Stimulated activated CD8-positive, alpha-beta memory T cell treated with anti-CD3 and anti-CD28 coated beads, Interleukin-12 subunit alpha, Interleukin-12 subunit beta, amount 100 ng/mL, for 24 hours (primary cell): ENCODE data around the gene MRPL28.
"Not testable (repeated sequence)": the region's sequence is repeated elsewhere in the genome, so short reads cannot be mapped to it uniquely, and the experiment has no call there.

Experiments
- DNase-seq: peaks from one replicate; pipeline ENCODE4 v3.0.0-alpha.2; 2020; ENCODE audit errors: extremely low read depth

MRPL28 gene

DNA sequence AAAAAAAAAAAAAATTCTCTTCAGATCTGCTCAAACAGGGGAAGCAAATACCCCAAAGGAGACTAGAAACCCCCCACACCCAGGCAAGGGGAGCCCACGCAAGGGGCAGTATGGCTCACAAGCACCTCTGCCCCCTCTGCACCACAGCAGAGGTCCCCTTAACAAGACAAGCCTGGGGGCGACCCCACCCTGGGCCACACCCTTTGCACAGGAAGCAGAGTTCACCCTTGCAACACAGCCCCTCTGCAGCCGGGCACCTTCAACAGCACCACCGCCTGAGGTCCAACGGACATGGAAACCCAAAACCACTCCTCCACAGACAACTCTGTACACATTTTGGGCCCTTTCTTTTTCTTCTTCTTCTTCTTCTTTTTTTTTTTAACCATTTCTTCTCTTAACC, 30.7 kb downstream of the MRPL28 start:
- no peak for DNase-seq

DNA sequence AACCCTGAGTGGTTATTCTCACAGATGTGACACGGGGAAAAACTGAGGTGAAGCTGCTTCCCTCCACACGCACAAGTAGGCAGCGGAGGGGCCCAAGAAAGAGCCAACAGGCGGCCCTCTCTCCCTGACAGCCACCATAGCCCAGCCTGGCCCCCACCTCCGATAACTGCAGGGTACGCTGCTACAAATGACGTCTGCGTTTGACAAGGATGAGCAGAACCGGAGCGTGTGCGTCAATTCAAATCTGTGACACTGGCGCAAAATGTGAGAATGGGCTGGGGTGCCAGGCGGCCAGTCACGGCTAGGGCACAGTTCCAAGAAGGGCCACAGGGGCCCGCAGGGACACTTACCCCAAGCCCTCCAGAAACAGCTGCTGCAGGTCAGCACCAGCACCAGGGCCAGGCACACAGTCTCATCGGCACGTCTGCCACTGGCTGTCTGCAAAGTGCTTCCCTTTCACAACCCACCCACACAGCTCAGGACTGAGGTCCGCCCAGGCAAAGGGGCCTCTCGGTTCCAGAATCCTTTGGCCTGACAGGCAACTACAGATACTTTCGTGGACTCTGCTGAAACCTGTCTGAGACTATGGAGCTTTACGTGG, 32.3 kb downstream of the MRPL28 start:
- DNase-seq = no peak

DNA sequence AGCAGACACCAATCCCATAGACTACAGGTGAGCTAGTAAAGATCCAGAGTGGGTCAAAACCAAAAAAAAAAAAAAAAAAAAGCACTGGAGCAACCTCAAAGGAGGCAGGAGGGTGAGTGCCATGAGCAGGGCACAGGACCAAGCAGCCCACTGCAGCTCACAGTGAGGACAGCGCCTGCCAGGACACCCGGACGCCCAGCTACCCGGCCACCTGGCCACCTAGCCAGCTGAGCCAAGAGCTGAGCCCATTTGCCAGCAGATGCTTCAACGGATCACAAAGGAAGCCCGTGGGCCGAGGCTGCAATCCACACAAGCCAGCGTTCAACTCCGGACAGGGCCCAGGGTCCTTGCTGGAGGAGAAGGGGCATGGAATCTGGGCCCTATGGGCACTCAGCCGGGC, 32.9 kb downstream of the MRPL28 start:
- no peak for DNase-seq

DNA sequence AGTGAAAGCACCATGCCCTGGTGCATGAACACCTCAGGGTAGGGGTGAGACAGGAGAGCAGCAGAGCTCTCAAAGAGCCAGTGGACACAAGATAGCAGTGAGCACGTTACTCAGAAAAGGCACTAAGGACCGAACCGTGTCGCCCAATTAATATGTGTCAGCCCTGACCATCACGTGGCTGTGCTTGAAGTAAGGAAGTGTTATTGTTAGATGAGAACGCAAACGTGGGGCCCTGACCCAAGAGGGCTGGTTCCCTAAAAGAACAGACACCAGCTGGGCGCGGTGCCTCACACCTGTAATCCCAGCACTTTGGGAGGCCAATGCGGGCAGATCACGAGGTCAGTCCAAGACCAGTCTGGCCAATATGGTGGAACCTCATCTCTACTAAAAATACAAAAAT, 34.1 kb downstream of the MRPL28 start:
- no peak for DNase-seq

DNA sequence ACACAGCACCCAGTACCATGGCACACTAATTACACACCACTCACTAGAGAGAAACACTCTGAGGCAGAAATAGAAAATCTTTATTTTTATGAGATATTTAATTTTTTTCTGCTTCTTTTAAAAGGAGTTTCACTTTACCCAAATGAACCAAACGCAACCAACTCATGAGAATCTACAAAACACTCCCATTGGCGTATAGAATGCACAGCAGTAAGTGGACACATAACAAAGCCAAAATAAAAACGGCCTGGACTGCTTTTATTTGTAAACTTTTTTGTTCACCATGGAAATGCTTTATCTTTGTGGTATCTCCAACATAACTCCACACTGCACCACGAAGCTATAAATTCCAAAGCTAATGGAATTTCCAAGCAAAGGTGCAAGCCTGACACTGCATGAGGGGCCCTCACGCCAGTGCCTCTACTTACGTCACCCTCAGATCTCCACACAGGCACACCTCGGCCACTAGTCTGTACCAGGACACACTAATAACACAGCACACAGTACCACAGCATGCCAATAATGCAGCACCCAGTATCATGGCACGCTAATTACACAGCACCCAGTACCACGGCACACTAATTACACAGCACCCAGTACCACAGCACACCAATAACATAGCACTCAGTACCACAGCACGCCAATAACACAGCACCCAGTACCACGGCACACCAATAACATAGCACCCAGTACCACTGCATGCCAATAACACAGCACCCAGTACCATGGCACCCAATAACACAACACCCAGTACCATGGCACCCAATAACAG, 35.3 kb downstream of the MRPL28 start:
- not testable (repeated sequence) for DNase-seq

DNA sequence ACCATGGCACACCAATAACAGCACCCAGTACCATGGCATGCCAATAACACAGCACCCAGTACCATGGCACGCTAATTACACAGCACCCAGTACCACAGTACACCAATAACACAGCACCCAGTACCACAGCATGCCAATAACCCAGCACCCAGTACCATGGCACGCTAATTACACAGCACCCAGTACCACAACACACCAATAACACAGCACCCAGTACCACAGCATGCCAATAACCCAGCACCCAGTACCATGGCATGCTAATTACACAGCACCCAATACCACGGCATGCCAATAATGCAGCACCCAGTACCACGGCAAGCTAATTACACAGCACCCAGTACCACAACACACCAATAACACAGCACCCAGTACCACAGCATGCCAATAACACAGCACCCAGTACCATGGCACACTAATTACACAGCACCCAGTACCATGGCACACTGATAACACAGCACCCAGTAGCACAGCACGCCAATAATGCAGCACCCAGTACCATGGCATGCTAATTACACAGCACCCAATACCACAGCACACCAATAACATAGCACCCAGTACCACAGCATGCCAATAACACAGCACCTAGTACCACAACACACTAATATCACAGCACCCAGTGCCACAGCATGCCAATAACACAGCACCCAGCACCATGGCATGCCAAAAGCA, 36.0 kb downstream of the MRPL28 start:
- DNase-seq = not testable (repeated sequence)

DNA sequence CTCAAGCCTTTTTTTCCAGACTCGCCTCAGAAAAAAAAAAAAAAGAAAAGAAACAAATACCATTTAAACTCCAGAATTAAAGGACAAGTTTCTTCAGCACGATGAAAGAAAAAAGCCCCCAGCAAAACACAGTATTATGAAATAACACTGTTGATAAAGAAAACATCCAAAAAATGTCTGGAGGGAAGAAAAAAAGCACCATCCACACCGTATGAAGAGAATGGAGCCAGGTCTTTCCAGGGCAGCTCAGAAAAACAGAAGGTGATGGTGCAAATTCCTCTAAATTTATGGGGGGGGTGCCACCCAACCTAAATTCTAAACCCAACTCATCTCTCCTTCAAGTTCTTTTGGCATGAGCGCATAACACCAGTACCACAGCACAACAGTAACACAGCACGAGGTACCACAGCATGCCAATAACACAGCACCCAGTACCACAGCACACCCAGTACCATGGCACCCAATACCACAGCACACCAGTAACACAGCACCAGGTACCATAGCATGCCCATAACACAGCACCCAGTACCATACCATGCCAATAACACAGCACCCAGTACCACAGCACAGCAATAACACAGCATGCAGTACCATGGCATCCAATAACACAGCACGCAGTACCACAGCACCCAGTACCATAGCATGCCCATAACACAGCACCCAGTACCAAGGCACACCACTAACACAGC, 36.8 kb downstream of the MRPL28 start:
- DNase-seq = no peak

DNA sequence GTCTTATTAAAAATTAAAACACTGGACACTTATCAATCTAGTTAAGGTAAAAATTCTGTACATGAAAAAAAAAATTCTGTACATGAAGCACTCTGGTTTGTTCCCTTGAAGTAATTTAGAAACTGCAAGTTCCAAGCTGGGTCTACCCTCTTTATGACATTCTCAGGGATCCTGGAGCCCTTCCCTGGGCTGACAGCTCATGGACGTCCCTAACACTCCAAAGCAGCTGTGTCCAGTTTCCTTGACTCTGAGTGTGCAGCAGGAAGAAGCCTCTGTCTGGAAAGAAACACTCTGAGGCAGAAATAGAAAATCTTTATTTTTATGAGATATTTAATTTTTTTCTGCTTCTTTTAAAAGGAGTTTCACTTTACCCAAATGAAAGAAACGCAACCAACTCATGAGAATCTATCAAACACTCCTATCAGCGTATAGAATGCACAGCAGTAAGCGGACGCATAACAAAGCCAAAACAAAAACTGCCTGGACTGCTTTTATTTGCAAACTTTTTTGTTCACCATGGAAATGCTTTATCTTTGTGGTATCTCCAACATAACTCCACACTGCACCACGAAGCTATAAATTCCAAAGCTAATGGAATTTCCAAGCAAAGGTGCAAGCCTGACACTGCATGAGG, 39.0 kb downstream of the MRPL28 start:
- not testable (repeated sequence) for DNase-seq

DNA sequence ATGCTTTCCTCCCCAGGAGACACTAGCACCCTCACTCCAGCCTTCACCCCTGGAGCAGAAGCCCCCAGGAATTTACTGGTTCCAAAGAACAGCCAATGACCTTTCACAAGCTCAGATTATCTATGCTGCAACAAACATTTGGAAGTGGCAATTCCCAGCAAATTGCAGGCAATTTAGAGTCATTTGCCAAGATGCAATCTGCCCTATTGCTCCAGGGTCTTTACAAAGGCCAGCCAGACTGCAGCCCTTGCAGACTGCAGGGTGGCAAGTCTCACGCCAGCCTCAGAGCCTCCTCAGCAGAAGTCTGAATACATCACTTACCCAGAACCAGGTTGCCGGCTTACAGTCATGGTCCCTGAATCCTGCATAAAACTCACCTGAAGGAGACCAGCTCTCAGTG, 39.6 kb downstream of the MRPL28 start:
- no peak for DNase-seq

DNA sequence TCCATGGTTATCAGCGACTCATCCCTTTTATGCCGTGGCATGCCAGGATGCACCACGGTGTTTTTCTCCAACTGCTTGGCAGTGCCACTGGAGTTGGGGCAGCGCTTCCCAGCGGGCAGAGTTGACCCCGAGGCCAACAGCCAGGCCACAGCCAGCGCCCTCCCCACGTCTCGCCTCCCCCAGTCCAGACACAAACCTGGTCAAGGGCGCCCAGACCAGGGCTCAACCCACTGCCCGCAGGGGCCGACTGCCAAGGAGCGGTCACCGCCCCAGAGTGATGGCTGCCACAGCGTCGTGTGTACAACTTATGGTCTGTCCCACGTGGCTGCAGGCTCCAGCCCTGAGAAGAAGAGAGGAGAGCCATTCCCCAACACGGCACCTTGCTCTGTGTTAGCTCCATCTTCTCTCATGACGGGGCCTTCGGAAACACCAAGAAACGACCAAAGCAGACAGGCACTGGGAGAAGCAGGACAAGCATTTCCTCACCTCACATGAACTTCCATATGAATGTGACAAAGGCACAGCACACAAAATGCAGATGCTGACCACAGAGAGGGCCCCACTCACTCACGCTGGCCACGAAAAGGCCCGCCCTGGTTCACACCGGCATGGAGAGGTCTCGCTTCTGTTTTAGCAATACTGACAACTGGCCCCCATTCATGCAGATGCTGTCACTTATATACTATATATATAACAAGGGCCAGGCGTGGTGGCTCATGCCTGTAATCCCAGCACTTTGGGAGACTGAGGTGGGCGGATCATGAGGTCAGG, 44.8 kb downstream of the MRPL28 start:
- no peak for DNase-seq

DNA sequence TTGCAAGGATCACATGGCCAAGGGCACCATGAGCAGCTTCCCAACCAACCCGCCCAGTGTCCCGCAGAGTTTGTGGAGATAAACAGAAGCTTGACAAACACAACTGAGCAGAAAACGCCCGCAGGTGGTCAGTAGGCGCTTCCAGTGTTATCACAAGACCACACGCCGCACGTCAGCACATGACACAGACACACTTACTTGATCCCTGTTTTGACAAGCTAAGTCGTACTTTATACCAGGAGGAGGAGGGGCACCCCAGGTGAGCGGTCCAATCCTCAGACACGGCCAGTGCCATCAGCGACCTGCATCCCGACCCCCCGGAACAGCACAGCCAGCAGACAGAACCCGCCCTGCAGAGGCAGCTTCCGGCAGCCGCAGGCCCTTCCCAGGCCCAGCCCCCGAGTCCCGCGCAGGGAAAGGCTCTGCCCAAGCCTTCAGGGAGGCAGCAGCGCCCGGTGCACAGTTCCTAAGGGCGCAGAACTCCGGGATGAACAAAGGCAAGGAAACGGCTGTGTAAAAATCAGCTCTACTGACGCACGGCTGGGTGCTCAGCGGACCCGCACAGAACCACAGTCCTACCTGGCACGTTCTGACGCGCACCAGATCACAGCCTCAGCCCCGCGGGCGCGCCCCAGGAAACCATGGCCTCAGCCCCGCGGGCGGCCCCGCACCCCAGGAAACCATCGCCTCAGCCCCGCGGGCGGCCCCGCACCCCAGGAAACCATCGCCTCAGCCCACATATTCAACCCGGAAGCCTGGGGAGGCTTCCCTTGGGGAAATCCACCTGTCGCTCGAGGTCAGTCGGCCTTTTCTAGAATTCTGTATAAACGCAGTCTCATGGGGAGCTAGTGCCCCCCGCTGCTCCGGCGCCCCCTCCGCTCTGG, 45.6 kb downstream of the MRPL28 start:
- no peak for DNase-seq

DNA sequence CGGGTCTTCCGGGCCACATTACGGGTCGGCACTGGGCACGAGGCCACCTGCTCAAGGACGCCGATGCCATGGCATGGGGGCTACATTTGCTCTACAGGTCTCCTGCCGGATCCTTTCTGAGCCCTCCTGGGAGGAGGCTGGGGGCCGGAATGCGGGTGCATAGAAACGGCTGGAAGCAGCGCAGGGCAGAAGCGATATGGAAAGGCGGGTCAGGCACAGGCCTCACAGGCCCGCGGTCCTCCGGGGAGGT, 46.2 kb downstream of the MRPL28 start:
- DNase-seq = no peak

DNA sequence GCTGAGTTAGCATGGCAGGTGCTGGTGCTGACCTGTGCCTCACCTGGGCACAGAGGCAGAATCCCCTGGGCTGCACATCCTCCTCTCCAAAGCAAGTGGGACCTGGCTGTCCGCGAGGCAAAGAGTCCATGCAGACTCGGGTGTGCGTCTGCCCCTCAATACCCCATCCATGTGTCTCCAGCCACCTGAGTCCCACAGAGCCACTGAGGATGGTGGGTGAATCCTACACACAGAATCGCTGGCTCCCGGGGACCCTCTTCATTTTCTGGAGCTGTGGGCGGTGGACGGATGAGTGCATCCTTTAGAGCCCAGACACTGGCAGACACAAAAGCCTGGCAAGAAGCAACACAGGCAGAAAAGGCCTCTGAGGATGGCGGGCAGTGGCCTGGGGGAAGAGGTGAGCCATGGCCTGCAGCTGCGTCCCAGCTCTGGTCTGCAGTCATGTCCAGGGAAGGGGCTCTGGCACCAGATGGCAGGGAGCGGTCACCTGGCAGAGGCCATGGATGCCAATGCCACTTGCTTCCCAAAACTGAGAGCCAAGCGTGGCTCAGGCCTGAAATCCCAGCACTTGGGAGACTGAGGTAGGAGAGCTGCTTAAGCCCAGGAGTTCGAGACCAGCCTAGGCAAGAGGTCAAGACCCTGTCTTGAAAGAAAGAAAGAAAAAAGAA, 47.7 kb downstream of the MRPL28 start:
- no peak for DNase-seq

DNA sequence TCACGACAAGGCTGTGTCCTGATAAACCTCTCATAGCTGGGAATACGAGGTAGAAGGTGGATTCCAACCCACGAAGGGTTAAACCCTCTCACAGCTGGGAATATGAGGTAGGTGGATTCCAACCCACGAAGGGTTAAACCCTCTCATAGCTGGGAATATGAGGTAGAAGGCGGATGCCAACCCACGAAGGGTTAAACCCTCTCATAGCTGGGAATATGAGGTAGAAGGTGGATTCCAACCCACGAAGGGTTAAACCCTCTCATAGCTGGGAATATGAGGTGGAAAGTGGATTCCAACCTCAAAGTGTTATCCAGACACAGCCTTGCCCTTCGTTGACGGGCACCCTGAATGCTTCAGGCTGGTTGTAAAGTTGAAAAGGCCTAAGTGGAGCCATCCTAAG, 48.8 kb downstream of the MRPL28 start:
- no peak for DNase-seq

DNA sequence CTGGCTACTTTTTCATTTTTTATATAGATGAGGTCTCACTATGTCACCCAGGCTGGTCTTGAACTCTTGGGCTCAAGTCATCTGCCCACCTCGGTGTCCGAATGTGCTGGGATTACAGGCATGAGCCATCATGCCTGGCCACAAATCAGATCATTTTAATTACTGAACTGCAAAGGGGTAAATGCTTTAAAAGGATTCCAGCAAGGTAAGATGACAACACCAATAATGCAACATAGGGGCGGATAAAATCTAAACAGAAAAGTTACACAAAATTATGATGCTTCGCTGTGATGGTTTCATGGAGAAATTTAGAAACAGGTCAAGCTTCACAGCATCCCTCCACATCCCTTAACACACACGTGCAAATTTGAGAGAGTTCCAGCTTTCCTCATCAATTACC, 50.1 kb downstream of the MRPL28 start:
- DNase-seq = no peak

DNA sequence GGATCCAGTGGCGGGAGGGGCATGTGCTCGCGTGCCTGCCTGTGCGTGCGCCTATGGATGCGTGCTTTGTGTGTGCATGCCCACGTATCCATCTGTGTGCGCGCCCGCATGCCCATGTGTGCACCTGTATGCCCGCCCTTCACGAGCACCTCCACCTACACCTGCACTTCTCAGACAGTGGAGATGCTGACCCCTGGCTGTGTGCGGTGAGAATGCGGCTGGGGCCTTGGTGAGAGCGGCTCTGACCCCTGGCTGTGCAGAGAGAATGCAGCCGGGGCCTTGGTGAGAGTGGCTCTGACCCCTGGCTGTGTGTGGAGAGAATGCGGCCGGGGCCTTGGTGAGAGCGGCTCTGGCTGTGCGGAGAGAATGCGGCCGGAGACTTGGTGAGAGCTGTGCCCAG, 51.7 kb downstream of the MRPL28 start:
- no peak for DNase-seq

DNA sequence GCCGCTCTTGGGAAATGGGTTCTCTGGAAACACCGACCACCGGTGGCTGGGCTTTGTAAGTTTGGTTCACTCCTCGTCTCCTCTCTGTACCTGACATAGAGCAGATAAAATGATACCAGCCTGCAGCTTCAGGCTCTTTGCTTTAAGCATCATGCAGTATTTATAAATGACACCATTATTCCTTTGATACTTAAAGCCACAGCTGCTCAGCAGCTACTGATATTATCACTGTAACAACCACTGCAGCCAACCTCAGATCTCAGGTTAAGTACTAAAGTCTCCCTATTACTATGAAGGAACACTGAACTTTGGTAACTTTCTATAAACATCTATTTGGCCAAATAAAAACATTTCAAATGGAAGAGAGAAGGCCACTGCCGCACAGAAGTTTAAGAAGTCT, 52.8 kb downstream of the MRPL28 start:
- DNase-seq = no peak
